GM18861 (cell line): ENCODE data around the gene IGFBP4.
A peak's percentile ranks its signal among the peaks of the same experiment; 100 is the strongest.
"Not testable (repeated sequence)": the region's sequence is repeated elsewhere in the genome, so short reads cannot be mapped to it uniquely, and the experiment has no call there.

Experiments
- ATAC-seq: cut with Tn5 transposase; IDR thresholded peaks from one replicate; pipeline ENCODE4 v1.9.1; 2021; ENCODE audit not compliant: unreplicated experiment

IGFBP4 gene

GRCh38 chr17:40443196-40443987, at the start of gene IGFBP4:
Gene IGFBP4, plus strand, starts transcription at chr17:40443450. Its CDS starts 286 bp downstream, at chr17:40443736.
- ATAC-seq: no peak

GRCh38 chr17:40399185-40399584, 44.1 kb upstream of the IGFBP4 start:
- ATAC-seq: no peak

GRCh38 chr17:40402668-40403067, 40.6 kb upstream of the IGFBP4 start:
- ATAC-seq: no peak

GRCh38 chr17:40404003-40404402, 39.2 kb upstream of the IGFBP4 start:
- no peak for ATAC-seq

- no peak for ATAC-seq
Observed at GRCh38 chr17:40407460-40407859, 35.8 kb upstream of the IGFBP4 start.

DNA sequence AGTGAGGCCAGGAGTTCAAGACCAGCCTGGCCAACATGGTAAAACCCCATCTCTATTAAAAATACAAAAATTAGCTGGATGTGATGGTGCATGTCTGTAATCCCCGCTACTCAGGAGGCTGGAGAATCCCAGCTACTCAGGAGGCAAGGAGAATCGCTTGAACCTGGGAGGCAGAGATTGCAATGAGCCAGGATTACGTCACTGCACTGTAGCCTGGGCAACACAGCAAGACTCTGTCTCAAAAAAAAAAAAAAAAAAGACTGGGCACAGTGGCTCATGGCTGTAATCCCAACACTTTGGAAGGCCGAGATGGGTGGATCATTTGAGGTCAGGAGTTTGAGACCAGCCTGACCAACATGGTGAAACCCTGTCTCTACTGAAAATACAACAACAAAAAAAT, 33.7 kb upstream of the IGFBP4 start:
- ATAC-seq: not testable (repeated sequence)

- ATAC-seq: no peak
Observed at GRCh38 chr17:40410082-40410481, 33.2 kb upstream of the IGFBP4 start.

DNA sequence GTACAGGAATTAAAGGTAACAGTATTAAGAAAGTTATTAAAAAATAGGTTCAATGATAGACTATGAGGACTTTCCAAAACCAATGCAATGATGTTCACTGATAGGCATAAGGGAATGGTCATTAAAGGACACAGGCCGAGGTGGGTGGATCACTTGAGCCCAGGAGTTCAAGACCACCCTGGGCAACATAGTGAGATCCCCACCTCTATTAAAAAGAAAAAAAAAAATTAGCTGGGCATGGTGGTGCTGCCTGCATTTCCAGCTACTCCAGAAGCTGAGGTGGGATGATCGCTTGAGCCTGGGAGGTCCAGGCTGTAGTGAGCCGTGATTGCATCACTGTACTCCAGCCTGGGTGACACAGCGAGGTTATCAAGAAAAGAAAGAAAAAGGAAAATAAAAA, 31.4 kb upstream of the IGFBP4 start:
- no peak for ATAC-seq

- ATAC-seq: no peak
Observed at GRCh38 chr17:40412880-40413279, 30.4 kb upstream of the IGFBP4 start.

DNA sequence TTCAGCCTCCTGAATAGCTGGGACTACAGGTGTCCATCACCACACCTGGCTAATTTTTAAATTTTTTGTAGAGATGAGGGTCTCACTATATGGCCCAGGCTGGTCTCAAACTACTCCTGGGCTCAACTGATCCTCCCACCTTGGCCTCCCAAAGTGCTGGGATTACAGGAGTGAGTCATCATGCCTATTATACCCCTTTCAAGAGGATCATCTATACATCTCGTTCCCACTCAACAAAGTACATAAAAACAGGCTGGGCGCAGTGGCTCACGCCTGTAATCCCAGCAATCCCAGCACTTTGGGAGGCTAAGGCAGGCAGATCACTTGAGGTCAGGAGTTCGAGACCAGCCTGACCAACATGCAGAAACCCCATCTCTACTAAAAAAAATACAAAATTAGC, 28.9 kb upstream of the IGFBP4 start:
- not testable (repeated sequence) for ATAC-seq

GRCh38 chr17:40415390-40415789, 27.9 kb upstream of the IGFBP4 start:
- no peak for ATAC-seq

- no peak for ATAC-seq
Observed at GRCh38 chr17:40416671-40417070, 26.6 kb upstream of the IGFBP4 start.

- no peak for ATAC-seq
Observed at GRCh38 chr17:40417258-40417608, 26.0 kb upstream of the IGFBP4 start.

DNA sequence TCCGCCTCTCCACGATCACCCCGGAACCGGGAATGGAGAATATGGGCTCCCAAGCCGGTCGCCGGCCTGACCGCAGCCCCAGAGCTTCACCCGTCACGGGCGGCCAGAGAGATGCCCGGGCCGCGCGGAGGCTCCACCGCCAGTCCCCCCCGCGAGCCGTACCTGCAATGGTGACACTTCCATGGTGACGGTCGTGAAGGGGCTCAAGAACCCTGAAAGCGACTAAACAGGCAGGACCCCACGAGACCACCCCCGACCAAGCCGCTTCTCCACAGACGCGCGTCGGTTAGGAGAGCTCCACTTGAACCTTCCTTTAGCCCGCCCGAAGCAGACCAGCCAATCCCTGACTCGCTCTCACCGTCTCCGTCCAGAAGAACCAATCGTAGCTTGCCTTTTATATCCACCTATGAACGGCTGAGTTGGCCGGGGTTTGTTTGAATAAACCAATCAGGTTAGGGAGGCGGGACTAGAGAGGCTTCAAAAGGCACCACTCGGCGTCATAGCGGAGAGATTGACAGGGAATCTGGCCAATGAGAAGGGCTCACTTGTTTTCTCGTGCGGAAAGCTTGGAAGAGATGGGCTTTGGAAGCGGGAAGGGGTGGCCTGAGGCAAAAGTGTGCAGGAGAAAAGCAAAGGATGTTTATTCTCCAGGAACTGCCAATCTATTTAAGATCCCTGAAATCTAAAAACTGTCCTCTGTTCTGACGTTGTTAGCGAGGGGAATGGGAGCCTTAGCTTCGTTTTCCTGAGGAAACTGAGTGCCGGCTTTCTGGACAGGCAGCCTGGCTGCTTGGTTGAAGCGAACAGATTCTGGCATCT, 25.4 kb upstream of the IGFBP4 start, which contains the start of gene TOP2A:
TSS of gene TOP2A (minus strand) at position 288 of the 819 bp plus-strand sequence. CDS start at position 183, 105 bp downstream.
- ATAC-seq: peak; percentile 88

GRCh38 chr17:40418428-40418706, 24.9 kb upstream of the IGFBP4 start:
- no peak for ATAC-seq

- ATAC-seq: no peak
Observed at GRCh38 chr17:40419559-40420331, 23.5 kb upstream of the IGFBP4 start.

DNA sequence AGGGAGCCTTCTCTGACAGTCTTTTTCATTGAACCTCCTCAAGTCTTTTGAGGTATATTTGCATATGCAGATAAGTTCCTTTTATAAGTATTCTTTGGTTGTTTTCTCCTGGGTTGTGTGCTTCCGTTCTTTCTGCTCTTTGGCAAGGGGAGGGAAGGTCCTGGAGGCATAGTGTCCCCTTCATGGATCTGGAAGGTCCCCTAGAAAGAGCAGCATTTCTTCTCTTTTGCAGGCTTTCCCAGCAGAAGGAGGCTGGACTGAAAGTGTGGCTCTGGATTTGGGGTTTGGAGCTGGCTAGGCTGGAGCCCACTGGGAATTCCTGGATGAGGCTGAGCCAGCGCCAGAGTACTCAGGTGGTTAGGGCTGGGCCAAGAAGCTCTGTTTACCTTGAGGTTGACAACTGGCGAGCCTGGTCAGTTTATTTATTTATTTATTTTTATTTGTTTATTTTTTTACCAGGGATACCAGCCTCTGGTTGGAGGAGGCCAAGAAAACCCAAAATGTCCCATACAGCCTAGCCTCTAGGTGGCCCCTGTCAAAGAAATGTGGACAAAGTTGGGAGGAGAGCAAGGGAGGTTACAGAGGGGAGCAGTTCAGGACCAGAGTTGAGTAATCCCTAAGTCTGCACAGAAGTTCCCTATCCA, 20.1 kb upstream of the IGFBP4 start:
- ATAC-seq: no peak

GRCh38 chr17:40425741-40426140, 17.5 kb upstream of the IGFBP4 start:
- ATAC-seq: no peak

DNA sequence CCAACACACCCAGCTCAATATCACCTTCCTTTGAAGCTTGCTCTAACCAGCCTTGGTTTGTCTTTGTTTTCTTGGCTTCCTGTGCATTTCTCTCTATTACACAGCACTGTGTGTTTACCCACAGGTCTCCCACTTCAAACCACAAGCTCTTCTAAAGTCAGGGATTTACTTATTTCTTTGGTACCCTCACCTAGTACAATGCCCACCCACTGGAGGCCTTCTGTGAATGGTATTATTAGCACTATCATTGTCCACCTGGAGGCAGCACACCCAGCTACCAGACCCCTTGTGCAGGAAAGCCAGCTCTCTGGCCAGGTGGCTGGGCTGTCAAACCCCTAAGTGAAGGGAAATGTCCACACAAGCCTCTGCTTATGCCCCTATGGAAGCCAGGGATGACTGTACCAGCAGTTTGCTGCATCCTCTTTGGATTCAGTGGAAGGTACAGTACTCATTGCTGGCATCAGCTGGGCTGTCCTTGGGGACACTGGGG, 16.2 kb upstream of the IGFBP4 start:
- no peak for ATAC-seq

- no peak for ATAC-seq
Observed at GRCh38 chr17:40430272-40431230, 12.7 kb upstream of the IGFBP4 start.
